Activated CD4-positive, alpha-beta T cell treated with anti-CD3 and anti-CD28 coated beads for 1 hour (primary cell): ENCODE data around the gene ABCB8.
A peak's percentile ranks its signal among the peaks of the same experiment; 100 is the strongest.
"Not testable (repeated sequence)": the region's sequence is repeated elsewhere in the genome, so short reads cannot be mapped to it uniquely, and the experiment has no call there.

Source experiments
- DNase-seq: peaks from one replicate; pipeline ENCODE4 v3.0.0-alpha.2; 2020

ABCB8 gene

DNA sequence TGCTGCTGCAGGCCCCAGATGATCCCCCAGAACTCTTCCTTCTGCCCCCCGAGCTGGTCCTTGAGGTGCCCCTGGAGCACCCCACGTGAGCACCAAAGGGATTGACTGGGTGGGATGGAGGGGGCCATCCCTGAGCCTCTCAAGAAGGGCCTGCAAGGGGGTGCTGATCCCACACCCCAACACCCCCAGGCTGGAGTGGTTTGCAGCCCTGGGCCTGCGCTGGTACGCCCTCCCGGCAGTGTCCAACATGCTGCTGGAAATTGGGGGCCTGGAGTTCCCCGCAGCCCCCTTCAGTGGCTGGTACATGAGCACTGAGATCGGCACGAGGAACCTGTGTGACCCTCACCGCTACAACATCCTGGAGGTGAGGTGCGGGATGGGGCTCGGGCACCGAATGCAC is 29.2 kb upstream of the ABCB8 start:
- DNase-seq, result no peak

- no peak for DNase-seq
Observed at GRCh38 chr7:150999497-151000230, 28.6 kb upstream of the ABCB8 start.

- DNase-seq, result no peak
Observed at GRCh38 chr7:151000897-151001495, 27.3 kb upstream of the ABCB8 start.

GRCh38 chr7:151001546-151001945 is 26.7 kb upstream of the ABCB8 start:
- no peak for DNase-seq

- no peak for DNase-seq
Observed at GRCh38 chr7:151003572-151003971, 24.7 kb upstream of the ABCB8 start.

DNA sequence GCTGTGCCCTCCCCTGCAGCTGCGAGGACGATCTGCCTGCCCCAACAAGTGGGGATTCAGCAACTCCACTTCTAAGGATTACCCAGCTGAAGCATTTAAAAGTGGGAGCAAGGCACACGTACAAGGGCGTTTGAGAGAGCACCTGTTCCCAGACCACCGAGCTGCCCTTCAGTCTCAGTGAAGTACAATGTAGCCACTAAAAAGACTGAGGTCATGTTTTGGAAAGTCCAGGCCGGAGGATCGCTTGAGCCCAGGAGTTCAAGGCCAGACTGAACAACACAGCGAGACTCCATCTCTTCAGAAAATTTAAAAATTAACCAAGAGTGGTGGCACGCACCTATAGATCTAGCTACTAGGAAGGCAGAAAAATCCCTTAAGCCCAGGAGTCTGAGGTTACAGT is 22.7 kb upstream of the ABCB8 start:
- no peak for DNase-seq

DNA sequence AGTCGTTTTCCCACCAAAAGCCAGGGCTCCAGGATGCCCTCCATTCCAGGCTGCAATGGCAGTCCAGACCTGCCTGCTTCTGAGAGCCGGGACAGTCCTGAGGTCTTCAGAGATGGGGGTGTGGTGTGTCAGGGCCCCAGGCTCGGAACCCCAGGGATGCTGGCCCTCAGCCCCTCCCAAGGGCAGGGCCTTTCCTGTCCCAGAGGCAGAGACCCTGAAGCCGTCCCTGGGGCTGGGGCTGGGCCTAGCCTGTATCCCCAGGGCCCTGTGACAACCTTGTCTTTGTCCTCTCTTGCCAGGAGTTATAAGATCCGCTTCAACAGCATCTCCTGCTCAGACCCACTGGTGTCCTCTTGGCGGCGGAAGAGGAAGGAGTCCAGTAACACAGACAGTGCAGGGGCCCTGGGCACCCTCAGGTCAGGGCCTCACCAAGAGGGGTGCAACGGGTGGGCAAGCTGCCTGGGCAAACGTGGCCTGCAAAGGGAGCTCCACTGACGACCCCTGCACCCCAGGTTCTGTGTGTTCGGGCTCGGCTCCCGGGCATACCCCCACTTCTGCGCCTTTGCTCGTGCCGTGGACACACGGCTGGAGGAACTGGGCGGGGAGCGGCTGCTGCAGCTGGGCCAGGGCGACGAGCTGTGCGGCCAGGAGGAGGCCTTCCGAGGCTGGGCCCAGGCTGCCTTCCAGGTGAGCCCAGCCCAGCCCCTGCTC is 21.5 kb upstream of the ABCB8 start:
- no peak for DNase-seq

- no peak for DNase-seq
Observed at GRCh38 chr7:151007469-151007898, 20.8 kb upstream of the ABCB8 start.

DNA sequence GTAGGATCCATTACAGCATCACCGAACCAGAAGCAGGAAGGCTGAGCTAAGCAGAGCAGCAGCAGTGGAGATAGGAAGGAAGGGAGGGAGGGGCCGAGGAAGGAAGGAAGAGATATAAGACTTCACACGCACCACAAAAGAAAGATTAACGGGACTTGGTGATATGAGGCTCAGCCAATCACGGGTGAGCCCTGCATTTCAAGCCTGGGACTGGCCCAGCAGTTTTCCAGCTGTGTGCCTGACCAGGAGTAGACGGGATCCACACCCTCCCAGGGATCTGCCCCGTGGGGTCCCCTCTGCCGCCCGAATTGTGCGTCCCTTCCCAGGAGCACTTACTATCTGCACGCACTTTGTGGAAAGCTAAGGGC is 20.1 kb upstream of the ABCB8 start:
- DNase-seq, result no peak

GRCh38 chr7:151008511-151009323 is 19.5 kb upstream of the ABCB8 start:
- peak; percentile 65 for DNase-seq

GRCh38 chr7:151009327-151010036 is 18.8 kb upstream of the ABCB8 start:
- DNase-seq, result no peak

DNA sequence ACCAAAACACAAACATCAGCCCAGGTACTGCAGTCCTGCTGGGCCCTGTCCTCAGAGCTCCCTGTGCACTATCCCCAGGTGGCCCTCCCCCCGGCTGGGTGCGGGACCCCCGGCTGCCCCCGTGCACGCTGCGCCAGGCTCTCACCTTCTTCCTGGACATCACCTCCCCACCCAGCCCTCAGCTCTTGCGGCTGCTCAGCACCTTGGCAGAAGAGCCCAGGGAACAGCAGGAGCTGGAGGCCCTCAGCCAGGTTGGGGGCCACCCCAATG is 18.3 kb upstream of the ABCB8 start:
- DNase-seq, result no peak

DNA sequence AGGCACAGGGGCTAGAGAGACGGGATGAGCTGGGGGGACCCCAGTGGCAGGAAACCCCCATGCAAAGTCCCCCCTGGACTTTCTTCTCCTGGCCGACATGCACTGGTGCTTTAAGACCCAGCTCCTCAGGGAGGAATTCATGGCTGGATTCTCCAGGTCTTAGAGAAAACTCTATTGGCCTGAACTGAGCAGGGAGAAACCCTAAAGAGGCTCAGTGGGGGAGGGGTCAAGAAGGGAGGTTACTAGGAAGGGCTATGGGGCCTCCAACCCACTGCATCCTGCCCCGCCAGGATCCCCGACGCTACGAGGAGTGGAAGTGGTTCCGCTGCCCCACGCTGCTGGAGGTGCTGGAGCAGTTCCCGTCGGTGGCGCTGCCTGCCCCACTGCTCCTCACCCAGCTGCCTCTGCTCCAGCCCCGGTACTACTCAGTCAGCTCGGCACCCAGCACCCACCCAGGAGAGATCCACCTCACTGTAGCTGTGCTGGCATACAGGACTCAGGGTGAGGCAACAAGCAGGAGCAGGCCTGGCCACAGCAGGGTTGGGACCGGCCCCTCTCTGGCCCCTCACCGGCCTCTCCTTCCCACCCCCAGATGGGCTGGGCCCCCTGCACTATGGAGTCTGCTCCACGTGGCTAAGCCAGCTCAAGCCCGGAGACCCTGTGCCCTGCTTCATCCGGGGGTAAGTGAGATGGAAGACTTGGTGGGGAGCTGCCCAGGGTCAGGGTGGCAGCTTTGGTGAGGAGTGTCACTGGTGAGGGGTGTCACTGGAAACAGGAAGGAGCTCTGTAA is 17.7 kb upstream of the ABCB8 start:
- DNase-seq, result no peak

- DNase-seq, result no peak
Observed at GRCh38 chr7:151011097-151011409, 17.2 kb upstream of the ABCB8 start.

- not testable (repeated sequence) for DNase-seq
Observed at GRCh38 chr7:151011616-151012015, 16.6 kb upstream of the ABCB8 start.

- DNase-seq, result no peak
Observed at GRCh38 chr7:151012031-151012692, 16.1 kb upstream of the ABCB8 start.

DNA sequence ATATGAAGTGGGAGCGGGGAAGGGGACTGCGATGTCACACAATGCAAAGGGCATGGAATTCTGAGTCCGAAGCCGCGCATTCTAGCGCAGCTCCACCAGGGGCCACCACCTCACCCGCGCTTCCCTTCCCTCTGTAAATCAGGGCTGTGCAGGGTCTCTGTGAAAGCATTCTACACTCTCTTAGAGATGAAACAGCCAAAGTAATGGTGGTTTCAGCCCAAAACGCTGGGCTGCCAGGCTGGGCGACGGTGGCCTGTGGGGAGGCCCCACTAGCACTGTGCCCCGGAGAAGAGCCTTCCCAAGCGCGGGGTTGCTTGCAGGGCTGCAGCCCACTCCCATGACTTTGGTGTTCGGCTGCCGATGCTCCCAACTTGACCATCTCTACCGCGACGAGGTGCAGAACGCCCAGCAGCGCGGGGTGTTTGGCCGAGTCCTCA is 15.3 kb upstream of the ABCB8 start:
- DNase-seq, result no peak

DNA sequence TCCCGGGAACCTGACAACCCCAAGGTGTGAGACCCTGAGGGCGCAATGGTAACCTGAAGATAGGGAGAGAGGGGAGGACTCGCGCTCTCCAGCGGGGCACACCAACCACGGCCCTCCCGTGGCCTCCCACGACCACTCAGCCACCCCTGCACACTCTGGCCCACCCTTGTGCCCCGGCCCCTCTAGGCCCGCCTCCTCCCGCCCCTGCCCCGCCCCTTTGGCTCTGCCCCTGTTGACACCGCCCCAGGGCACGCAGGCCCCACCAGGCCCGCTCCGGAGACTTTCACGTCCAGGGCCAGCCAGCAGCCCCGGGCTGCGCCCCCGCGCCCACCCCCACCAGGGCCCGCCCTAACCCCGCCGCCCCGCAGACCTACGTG is 14.9 kb upstream of the ABCB8 start:
- no peak for DNase-seq

GRCh38 chr7:151013733-151014497 is 14.3 kb upstream of the ABCB8 start:
- DNase-seq, result peak; percentile 79

GRCh38 chr7:151014950-151015349 is 13.3 kb upstream of the ABCB8 start:
- no peak for DNase-seq

GRCh38 chr7:151015967-151016366 is 12.3 kb upstream of the ABCB8 start:
- no peak for DNase-seq
